C4-2B (cell line): ENCODE data around the gene HDAC7.

Experiments
- H3K27ac ChIP-seq: fragments of 450-650 bp; 2 replicates; pipeline ENCODE4 v1.5.1; 2017
- ZFX ChIP-seq: fragments of 450-650 bp; IDR thresholded peaks from 2 replicates; pipeline ENCODE4 v1.6.1; 2017
- TF ChIP-seq, protein P1 (sequence below): fragments of 450-650 bp; conservative IDR thresholded peaks from 2 replicates; pipeline ENCODE4 v1.5.1; 2017; ENCODE audit warnings: mild to moderate bottlenecking

HDAC7 gene

DNA sequence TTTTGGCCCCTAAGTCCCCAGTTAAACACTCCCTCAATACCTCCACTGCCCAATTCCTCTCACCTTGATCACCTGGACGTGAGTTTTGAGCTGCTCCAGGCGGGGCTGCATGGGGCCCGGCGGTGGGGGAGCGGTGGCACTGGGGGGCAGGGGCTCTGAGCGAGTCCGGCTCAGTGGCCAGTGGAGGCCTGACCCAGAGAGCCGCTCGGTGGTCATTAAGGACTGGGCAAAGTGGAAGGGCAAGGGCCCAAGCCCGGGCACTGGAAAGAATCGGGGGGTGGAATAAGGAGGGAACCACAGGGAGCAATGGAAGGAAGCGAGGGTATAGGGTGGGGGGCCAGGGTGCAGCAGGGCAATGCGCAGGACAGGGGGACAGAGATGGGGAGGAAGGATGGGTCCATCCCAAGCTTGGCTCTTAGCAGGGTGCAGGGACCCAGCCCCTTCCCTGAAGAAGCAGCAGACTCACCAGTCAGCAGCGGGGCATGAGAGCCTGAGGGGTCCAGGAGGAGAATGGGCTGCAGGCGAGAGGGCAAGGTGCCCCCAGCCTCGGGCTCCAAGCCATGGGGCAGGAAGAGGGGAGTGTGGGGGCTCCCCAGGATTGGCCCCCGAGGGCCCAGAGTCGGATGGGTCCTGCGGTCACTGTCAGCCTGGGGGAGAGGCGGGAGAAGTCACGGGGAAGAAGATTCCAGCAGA, 24.4 kb downstream of the HDAC7 start:
- no peak for TF ChIP-seq ZFX
- TF ChIP-seq, protein P1, sequence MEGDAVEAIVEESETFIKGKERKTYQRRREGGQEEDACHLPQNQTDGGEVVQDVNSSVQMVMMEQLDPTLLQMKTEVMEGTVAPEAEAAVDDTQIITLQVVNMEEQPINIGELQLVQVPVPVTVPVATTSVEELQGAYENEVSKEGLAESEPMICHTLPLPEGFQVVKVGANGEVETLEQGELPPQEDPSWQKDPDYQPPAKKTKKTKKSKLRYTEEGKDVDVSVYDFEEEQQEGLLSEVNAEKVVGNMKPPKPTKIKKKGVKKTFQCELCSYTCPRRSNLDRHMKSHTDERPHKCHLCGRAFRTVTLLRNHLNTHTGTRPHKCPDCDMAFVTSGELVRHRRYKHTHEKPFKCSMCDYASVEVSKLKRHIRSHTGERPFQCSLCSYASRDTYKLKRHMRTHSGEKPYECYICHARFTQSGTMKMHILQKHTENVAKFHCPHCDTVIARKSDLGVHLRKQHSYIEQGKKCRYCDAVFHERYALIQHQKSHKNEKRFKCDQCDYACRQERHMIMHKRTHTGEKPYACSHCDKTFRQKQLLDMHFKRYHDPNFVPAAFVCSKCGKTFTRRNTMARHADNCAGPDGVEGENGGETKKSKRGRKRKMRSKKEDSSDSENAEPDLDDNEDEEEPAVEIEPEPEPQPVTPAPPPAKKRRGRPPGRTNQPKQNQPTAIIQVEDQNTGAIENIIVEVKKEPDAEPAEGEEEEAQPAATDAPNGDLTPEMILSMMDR: no peak
- H3K27ac ChIP-seq: no peak overlapping the region

DNA sequence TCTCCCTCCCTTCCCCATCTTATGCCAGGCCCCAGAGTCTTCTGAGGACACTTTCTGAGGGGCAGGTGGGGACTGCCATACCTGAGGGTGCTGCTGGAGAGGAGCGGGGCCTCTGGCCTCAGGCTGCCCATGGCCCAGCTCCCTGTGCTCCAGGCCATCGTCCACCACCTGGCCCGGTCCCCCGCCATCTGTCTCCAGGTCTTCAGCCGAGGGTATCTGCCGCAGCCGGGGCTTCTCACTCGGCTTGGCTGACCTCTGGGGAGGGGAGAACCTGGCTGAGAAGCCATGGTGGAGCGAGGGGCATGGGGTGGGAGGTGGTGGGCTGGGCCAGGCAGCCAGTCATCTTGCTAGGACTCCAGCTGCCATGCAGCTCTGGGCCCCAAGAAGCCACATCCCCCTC, 25.0 kb downstream of the HDAC7 start:
- no peak overlapping the region for H3K27ac ChIP-seq
- TF ChIP-seq ZFX: no peak
- TF ChIP-seq, protein P1: no peak

DNA sequence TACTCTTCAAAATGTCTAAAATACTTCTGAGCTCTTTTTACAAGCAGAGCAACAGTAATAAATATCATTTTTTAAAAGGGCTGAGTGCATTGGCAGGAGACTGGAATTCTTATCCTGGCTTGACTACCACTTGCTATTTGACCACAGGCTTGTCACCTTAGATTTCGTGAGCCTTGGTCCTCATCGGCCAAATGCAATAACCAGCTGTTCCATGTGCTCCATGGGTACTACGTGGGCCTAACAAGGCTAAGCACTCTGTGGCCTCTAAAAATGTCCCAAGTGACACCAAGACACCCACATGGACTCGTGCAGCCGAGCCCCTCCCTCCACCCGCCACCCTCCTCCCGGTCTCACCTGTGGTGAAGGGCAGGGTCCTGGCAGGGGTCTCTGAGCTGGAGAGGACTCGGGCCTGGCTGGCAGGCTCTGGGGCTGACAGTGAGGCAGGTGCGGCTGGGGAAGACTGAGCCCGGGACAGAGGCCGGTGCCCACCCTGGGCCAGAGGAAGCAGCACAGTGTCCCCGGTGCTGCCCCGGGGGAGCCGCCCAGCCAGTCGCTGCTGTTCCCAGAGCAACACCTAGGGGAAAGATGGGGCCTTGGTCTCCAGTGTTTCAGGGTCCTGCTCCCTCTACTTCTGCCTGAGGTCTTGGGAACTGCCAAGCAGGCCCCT, 26.6 kb downstream of the HDAC7 start:
- no peak overlapping the region for H3K27ac ChIP-seq
- TF ChIP-seq ZFX: no peak
- TF ChIP-seq, protein P1: no peak

DNA sequence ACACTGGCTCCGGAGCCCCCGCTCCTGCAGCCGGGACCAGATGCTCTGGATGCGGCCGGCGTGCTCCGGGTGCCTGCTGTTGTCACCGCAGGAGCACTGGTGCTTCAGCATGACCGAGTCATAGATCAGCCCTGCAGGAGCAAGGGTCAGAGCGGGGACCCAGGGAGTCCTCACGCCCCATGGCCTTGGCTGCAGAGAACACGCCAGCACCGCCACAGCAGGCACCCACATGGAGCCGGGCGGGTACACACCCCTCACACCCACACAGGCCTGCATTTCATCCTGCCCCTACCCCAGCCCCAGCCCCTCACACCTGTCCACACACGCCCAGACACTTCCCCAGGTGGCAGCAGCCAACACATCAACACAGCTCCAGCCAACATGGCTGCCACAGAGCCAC, 27.8 kb downstream of the HDAC7 start:
- TF ChIP-seq ZFX: no peak
- TF ChIP-seq, protein P1: no peak
- H3K27ac ChIP-seq: no peak overlapping the region

DNA sequence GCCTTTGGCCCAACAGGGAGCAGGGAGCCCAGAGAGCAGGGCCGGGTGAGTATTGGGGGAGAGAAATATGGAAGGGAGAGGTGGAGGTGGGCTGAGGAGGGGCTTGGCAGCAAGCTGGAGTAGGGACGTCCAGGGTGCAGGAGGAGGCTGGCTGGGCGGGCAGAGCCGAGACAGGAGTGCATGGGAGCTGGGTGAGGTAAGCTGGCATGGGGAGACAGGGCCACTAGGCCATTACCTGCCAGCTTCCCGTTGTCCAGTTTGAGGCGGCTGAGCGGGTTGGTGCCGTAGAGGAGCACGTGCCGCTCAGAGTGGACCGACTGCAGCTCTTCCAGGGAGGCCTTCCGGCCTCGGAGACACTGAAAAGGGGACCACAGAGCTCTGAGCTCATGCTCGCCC, 28.4 kb downstream of the HDAC7 start:
- TF ChIP-seq, protein P1: no peak
- TF ChIP-seq ZFX: no peak
- no peak overlapping the region for H3K27ac ChIP-seq

DNA sequence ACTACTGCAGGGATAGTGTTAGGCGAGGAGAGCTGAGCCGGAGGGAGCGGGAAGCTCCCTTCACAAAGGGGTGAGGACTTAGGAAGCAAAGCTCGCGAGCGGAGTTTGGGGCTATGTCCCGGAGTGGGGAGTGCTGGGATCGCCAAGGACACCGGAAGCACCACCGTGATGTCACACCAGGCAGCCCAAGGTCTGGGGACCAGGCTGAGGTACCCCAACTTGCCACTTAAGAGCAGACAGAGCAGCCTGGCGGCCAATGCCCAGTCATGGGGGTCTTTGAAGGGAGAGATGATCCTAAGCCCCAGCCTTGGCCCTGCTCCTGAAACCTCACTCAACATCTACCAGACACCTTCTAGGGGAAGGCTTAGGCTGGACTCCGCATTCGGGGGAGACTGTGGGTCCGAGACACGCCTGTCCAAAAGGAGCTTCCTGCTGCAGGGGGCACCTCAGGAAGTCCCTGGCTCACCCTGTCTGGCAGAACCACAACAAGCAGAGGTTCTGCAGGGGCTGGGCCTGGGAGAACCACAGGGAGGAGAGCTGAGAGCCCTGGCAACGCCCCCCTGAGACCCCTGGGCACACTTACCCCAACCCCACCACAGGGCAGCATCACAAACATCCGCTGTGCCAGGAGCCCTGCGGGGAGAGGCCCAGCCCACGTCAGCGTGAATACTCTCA, 28.9 kb downstream of the HDAC7 start:
- no peak overlapping the region for H3K27ac ChIP-seq
- TF ChIP-seq, protein P1: no peak
- TF ChIP-seq ZFX: no peak
